Measurements from ENCODE around the gene ARHGAP20.
"Not testable (repeated sequence)": the region's sequence is repeated elsewhere in the genome, so short reads cannot be mapped to it uniquely, and the experiment has no call there.

ARHGAP20 gene

GRCh38 chr11:110713449-110713776, 1.2 kb upstream of the ARHGAP20 start:
- no peak for DNase-seq

GRCh38 chr11:110712659-110713448, 617 bp upstream of the ARHGAP20 start:
- peak; percentile 75 to 81 for DNase-seq

- no peak for DNase-seq
Observed at GRCh38 chr11:110711448-110711775, 825 bp downstream of the ARHGAP20 start.

- peak; percentile 20 to 51 for DNase-seq
Observed at GRCh38 chr11:110710628-110711381, 1.4 kb downstream of the ARHGAP20 start.

- no peak for DNase-seq
Observed at GRCh38 chr11:110704210-110704864, 7.9 kb downstream of the ARHGAP20 start.

- no peak for DNase-seq
Observed at GRCh38 chr11:110691926-110692325, 20.3 kb downstream of the ARHGAP20 start.

GRCh38 chr11:110689306-110689705, 22.9 kb downstream of the ARHGAP20 start:
- DNase-seq, result no peak

GRCh38 chr11:110679323-110679975, 32.8 kb downstream of the ARHGAP20 start:
- DNase-seq, result no peak

GRCh38 chr11:110675548-110675947, 36.7 kb downstream of the ARHGAP20 start:
- no peak for DNase-seq

- no peak for DNase-seq
Observed at GRCh38 chr11:110665689-110666465, 46.4 kb downstream of the ARHGAP20 start.

- DNase-seq, result no peak
Observed at GRCh38 chr11:110655967-110656366, 56.3 kb downstream of the ARHGAP20 start.

GRCh38 chr11:110654456-110654855, 57.8 kb downstream of the ARHGAP20 start:
- DNase-seq, result no peak

GRCh38 chr11:110645253-110645652, 67.0 kb downstream of the ARHGAP20 start:
- no peak for DNase-seq

- no peak for DNase-seq
Observed at GRCh38 chr11:110634370-110634769, 77.9 kb downstream of the ARHGAP20 start.

GRCh38 chr11:110631551-110631950, 80.7 kb downstream of the ARHGAP20 start:
- no peak for DNase-seq

GRCh38 chr11:110629594-110629993, 82.6 kb downstream of the ARHGAP20 start:
- no peak for DNase-seq

GRCh38 chr11:110621826-110622225, 90.4 kb downstream of the ARHGAP20 start:
- DNase-seq, result no peak

GRCh38 chr11:110619366-110619765, 92.9 kb downstream of the ARHGAP20 start:
- not testable (repeated sequence) for DNase-seq

GRCh38 chr11:110614031-110614430, 98.2 kb downstream of the ARHGAP20 start:
- no peak for DNase-seq

- no peak for DNase-seq
Observed at GRCh38 chr11:110613197-110613918, 98.9 kb downstream of the ARHGAP20 start.

- no peak for DNase-seq
Observed at GRCh38 chr11:110606415-110606814, 105.8 kb downstream of the ARHGAP20 start.

- no peak for DNase-seq
Observed at GRCh38 chr11:110601936-110602335, 110.3 kb downstream of the ARHGAP20 start.
